HEK293 (cell line): ENCODE results near the gene COA1.

ENCODE experiments used
- CTCF ChIP-seq: fragments of 450-650 bp; formaldehyde crosslinking; IDR thresholded peaks from 2 replicates; pipeline ENCODE4 v1.5.1; 2016; ENCODE audit warnings: missing biosample characterization, missing genetic modification characterization
- ELK4 ChIP-seq: IDR thresholded peaks from 2 replicates; pipeline ENCODE4 v1.6.1; 2011; ENCODE audit warnings: mild to moderate bottlenecking, low read depth, low read length, borderline replicate concordance
- KLF1 ChIP-seq: fragments of 450-650 bp; formaldehyde crosslinking; IDR thresholded peaks from 2 replicates; pipeline ENCODE4 v1.5.1; 2016; ENCODE audit warnings: missing biosample characterization, missing genetic modification characterization
- PATZ1 ChIP-seq: fragments of 450-650 bp; formaldehyde crosslinking; IDR thresholded peaks from 2 replicates; pipeline ENCODE4 v1.5.1; 2016; ENCODE audit warnings: missing biosample characterization, missing genetic modification characterization
- REST ChIP-seq: fragments of 450-650 bp; formaldehyde crosslinking; IDR thresholded peaks from 2 replicates; pipeline ENCODE4 v1.5.1; 2016; ENCODE audit warnings: missing biosample characterization, missing genetic modification characterization
- ZNF19 ChIP-seq: fragments of 450-650 bp; formaldehyde crosslinking; IDR thresholded peaks from 2 replicates; pipeline ENCODE4; 2016; ENCODE audit warnings: missing biosample characterization, missing genetic modification characterization, low read depth
- ZNF24 ChIP-seq: fragments of 450-650 bp; formaldehyde crosslinking; IDR thresholded peaks from 2 replicates; pipeline ENCODE4 v1.5.1; 2016; ENCODE audit warnings: missing biosample characterization, missing genetic modification characterization
- ZNF404 ChIP-seq: fragments of 450-650 bp; formaldehyde crosslinking; IDR thresholded peaks from 2 replicates; pipeline ENCODE4 v1.5.1; 2017; ENCODE audit warnings: missing biosample characterization, missing genetic modification characterization
- ZNF639 ChIP-seq: fragments of 450-650 bp; formaldehyde crosslinking; IDR thresholded peaks from 2 replicates; pipeline ENCODE4 v1.5.1; 2016; ENCODE audit warnings: missing biosample characterization, missing genetic modification characterization
- ZNF660 ChIP-seq: fragments of 450-650 bp; IDR thresholded peaks from 2 replicates; pipeline ENCODE4 v1.5.1; 2018; ENCODE audit warnings: missing biosample characterization, mild to moderate bottlenecking, missing genetic modification characterization
- ZNF677 ChIP-seq: fragments of 450-650 bp; IDR thresholded peaks from 2 replicates; pipeline ENCODE4 v1.5.0; 2018; ENCODE audit warnings: missing biosample characterization, mild to moderate bottlenecking, missing genetic modification characterization, moderate library complexity

- no peak for TF ChIP-seq CTCF (tag by site-specific recombination)
- TF ChIP-seq ZNF404 (tag by site-specific recombination), result no peak
- no peak for TF ChIP-seq ZNF639 (tag by site-specific recombination)
- TF ChIP-seq ZNF24 (tag by site-specific recombination), result no peak
- no peak for TF ChIP-seq ZNF677 (tag by site-specific recombination)
- TF ChIP-seq REST, result no peak
- TF ChIP-seq ZNF19 (tag by site-specific recombination), result no peak
- TF ChIP-seq ELK4, result no peak
- TF ChIP-seq ZNF660 (tag by site-specific recombination), result no peak
- TF ChIP-seq KLF1 (tag by site-specific recombination), result no peak
- TF ChIP-seq PATZ1, result no peak
These were observed 23.1 kb upstream of the COA1 start for GRCh38 chr7:43752411-43752810.
